SK-N-SH treated with all-trans-retinoic acid at 6 μM for 48 hours (cell line): ENCODE data around the gene ADARB2.

Experiments
- BACH2 ChIP-seq: fragments of 250-450 bp; sonication (Bioruptor Pico); IDR thresholded peaks from 2 replicates; pipeline ENCODE4 v1.9.0; 2021; ENCODE audit warnings: mild to moderate bottlenecking, borderline replicate concordance
- CREB5 ChIP-seq: fragments of 250-450 bp; sonication (Bioruptor Pico); IDR thresholded peaks from 2 replicates; pipeline ENCODE4 v1.5.1; 2020; ENCODE audit warnings: low read depth, mild to moderate bottlenecking, moderate library complexity
- CSRNP3 ChIP-seq: fragments of 250-450 bp; sonication (Bioruptor Pico); IDR thresholded peaks from 2 replicates; pipeline ENCODE4 v1.5.1; 2021; ENCODE audit warnings: mild to moderate bottlenecking, moderate library complexity
- GLIS3 ChIP-seq: fragments of 250-450 bp; sonication (Bioruptor Pico); IDR thresholded peaks from 2 replicates; pipeline ENCODE4 v1.5.0; 2020; ENCODE audit warnings: mild to moderate bottlenecking, moderate library complexity
- OSR1 ChIP-seq: fragments of 250-450 bp; sonication (Bioruptor Pico); IDR thresholded peaks from 2 replicates; pipeline ENCODE4 v1.8.0; 2022; ENCODE audit warnings: moderate library complexity, mild to moderate bottlenecking, inconsistent platforms
- SNAI2 ChIP-seq: fragments of 250-450 bp; sonication (Bioruptor Pico); IDR thresholded peaks from 2 replicates; pipeline ENCODE4 v1.5.0; 2020; ENCODE audit warnings: mild to moderate bottlenecking, moderate library complexity
- ZFP3 ChIP-seq: fragments of 250-450 bp; sonication (Bioruptor Pico); IDR thresholded peaks from 2 replicates; pipeline ENCODE4 v1.5.0; 2020; ENCODE audit warnings: mild to moderate bottlenecking, moderate library complexity
- ZNF70 ChIP-seq: fragments of 450-650 bp; formaldehyde crosslinking; IDR thresholded peaks from 2 replicates; pipeline ENCODE4 v1.5.0; 2020; ENCODE audit warnings: mild to moderate bottlenecking, moderate library complexity
- ZNF8 ChIP-seq: fragments of 450-650 bp; formaldehyde crosslinking; IDR thresholded peaks from 2 replicates; pipeline ENCODE4 v1.5.0; 2020; ENCODE audit warnings: mild to moderate bottlenecking, moderate library complexity

GRCh38 chr10:1424648-1425047 lies 312.7 kb downstream of the ADARB2 start:
- no peak for TF ChIP-seq OSR1 (CRISPR knock-in tag)
- TF ChIP-seq ZNF70, result no peak
- no peak for TF ChIP-seq CSRNP3 (CRISPR knock-in tag)
- no peak for TF ChIP-seq ZFP3 (CRISPR knock-in tag)
- TF ChIP-seq SNAI2 (CRISPR knock-in tag), result no peak
- TF ChIP-seq ZNF8 (CRISPR knock-in tag), result no peak
- no peak for TF ChIP-seq GLIS3 (CRISPR knock-in tag)
- no peak for TF ChIP-seq BACH2 (CRISPR knock-in tag)
- no peak for TF ChIP-seq CREB5 (CRISPR knock-in tag)
